ENCODE measurements around the gene SLC47A1. TPM values are rescaled to one million over a fixed set of nuclear protein-coding genes. Genes with fewer than 3 reads are reported as not detected.

The SLC47A1 gene
- total RNA-seq, result 1 to 10 TPM in 1 of 4 donors, under 1 TPM in 1, not detected in 2; 0.17 to 1.8 TPM

GRCh38 chr17:19533718-19534561 is at the start of gene SLC47A1:
SLC47A1 (plus strand) TSS chr17:19533854; CDS start chr17:19533940, 86 bp downstream.
- intact Hi-C loops (cut with DNase I), result no loop called here
- TF ChIP-seq POLR2A (IDR thresholded peaks at IDR 0.05; ENCODE audit: low read depth) (no peak), EP300 (IDR thresholded peaks at IDR 0.05) (no peak), CTCF (IDR thresholded peaks at IDR 0.05) (no peak), POLR2AphosphoS5 (IDR thresholded peaks at IDR 0.05) (no peak)
- Histone ChIP-seq H3K27me3 (peaks cover 0 to 38% (median 4%) of the 10 kb centered on the region in 4 donors), H3K27ac (replicated peaks in 1 of 4) (no peak within 1 kb of the TSS), H3K9me3 (no peaks in the 10 kb centered on the region), H3K36me3 (no peaks in the 10 kb centered on the region), H3K4me1 (peaks cover 9 to 19% (median 14%) of the 10 kb centered on the region in 4 donors), H3K4me3 (peak within 1 kb of the TSS; percentile 50 to 58 (median 56))
- no peak for DNase-seq (ENCODE audit: extremely low spot score)
- 7% methylated on average over 6 of the region's 87 CpGs for WGBS

GRCh38 chr17:19485800-19486340 is 47.8 kb upstream of the SLC47A1 start:
- DNase-seq (ENCODE audit: extremely low spot score), result no peak
- no peaks in the 10 kb centered on the region for H3K9me3 ChIP-seq
- 71% methylated on average over 3 of the region's 3 CpGs for WGBS
- peaks cover 0 to 2% (median 0%) of the 10 kb centered on the region in 4 donors for H3K27me3 ChIP-seq
- H3K36me3 ChIP-seq, result no peaks in the 10 kb centered on the region
- H3K27ac ChIP-seq (replicated peaks in 1 of 4), result no peak overlapping the region
- no peak overlapping the region for H3K4me3 ChIP-seq
- H3K4me1 ChIP-seq, result peaks cover 0 to 34% (median 25%) of the 10 kb centered on the region in 4 donors
- TF ChIP-seq POLR2A (IDR thresholded peaks at IDR 0.05; ENCODE audit: low read depth) (no peak), EP300 (IDR thresholded peaks at IDR 0.05) (no peak), POLR2AphosphoS5 (IDR thresholded peaks at IDR 0.05) (no peak), CTCF (IDR thresholded peaks at IDR 0.05) (no peak)
- intact Hi-C loops (cut with DNase I), result no loop called here

- 95% methylated on average over 13 of the region's 13 CpGs for WGBS
- H3K27me3 ChIP-seq, result peaks cover 0 to 2% (median 0%) of the 10 kb centered on the region in 4 donors
- no peak for DNase-seq (ENCODE audit: extremely low spot score)
- no peaks in the 10 kb centered on the region for H3K9me3 ChIP-seq
- no peak for TF ChIP-seq CTCF (IDR thresholded peaks at IDR 0.05)
- no peak for TF ChIP-seq POLR2A (IDR thresholded peaks at IDR 0.05; ENCODE audit: low read depth)
- TF ChIP-seq EP300 (IDR thresholded peaks at IDR 0.05), result no peak
- no peak for TF ChIP-seq POLR2AphosphoS5 (IDR thresholded peaks at IDR 0.05)
- no peaks in the 10 kb centered on the region for H3K36me3 ChIP-seq
- H3K27ac ChIP-seq (replicated peaks in 1 of 4), result peak overlapping the region; percentile 7 to 52 (median 40)
- intact Hi-C loops (cut with DNase I), result no loop called here
- H3K4me3 ChIP-seq, result no peak overlapping the region
- H3K4me1 ChIP-seq, result peaks cover 0 to 34% (median 25%) of the 10 kb centered on the region in 4 donors
Measured at GRCh38 chr17:19486351-19487023, 47.2 kb upstream of the SLC47A1 start.

- intact Hi-C loops (cut with DNase I), result no loop called here
- Histone ChIP-seq H3K27me3 (peaks cover 0 to 2% (median 0%) of the 10 kb centered on the region in 4 donors), H3K27ac (replicated peaks in 1 of 4) (peak overlapping the region; percentile 7 to 52 (median 40)), H3K4me3 (no peak overlapping the region), H3K36me3 (no peaks in the 10 kb centered on the region), H3K4me1 (peaks cover 0 to 32% (median 24%) of the 10 kb centered on the region in 4 donors), H3K9me3 (no peaks in the 10 kb centered on the region)
- DNase-seq (ENCODE audit: extremely low spot score), result no peak
- 52% methylated on average over 12 of the region's 12 CpGs for WGBS
- TF ChIP-seq POLR2A (IDR thresholded peaks at IDR 0.05; ENCODE audit: low read depth), result no peak
- no peak for TF ChIP-seq EP300 (IDR thresholded peaks at IDR 0.05)
- TF ChIP-seq CTCF (IDR thresholded peaks at IDR 0.05), result no peak
- peak in 1 of 2 donors; percentile 48 for TF ChIP-seq POLR2AphosphoS5 (IDR thresholded peaks at IDR 0.05)
Measured at GRCh38 chr17:19487024-19487600, 46.5 kb upstream of the SLC47A1 start.

Data from esophagus muscularis mucosa (tissue), 4 donors.